HAP-1 (cell line): ENCODE results near the gene DLK1.

ENCODE experiments used
- DNase-seq, 2 experiments: peaks; one replicate each; pipeline ENCODE4 v3.0.0-alpha.2; 2016 to 2020; ENCODE audit warnings: low spot score in 2 of 2
- H3K27me3 ChIP-seq: fragments of 250-450 bp; sonication (Bioruptor Pico); 2 replicates; pipeline ENCODE4 v1.5.1; 2020; ENCODE audit warnings: low read depth, mild to moderate bottlenecking, moderate library complexity
- H3K36me3 ChIP-seq: fragments of 250-450 bp; sonication (Bioruptor Pico); replicated peaks from 2 replicates; pipeline ENCODE4 v1.5.1; 2020; ENCODE audit warnings: mild to moderate bottlenecking
- H3K4me1 ChIP-seq: fragments of 250-450 bp; sonication (Bioruptor Pico); 2 replicates; pipeline ENCODE4 v1.5.1; 2020; ENCODE audit warnings: mild to moderate bottlenecking
- H3K4me3 ChIP-seq: fragments of 250-450 bp; sonication (Bioruptor Pico); 2 replicates; pipeline ENCODE4 v1.5.1; 2020; ENCODE audit warnings: mild to moderate bottlenecking, moderate library complexity
- H3K9me3 ChIP-seq: fragments of 250-450 bp; sonication (Bioruptor Pico); 2 replicates; pipeline ENCODE4 v1.5.1; 2020; ENCODE audit warnings: mild to moderate bottlenecking, moderate library complexity
- in situ Hi-C: fragments of 300-500 bp; cut with MboI; formaldehyde crosslinking; loops from 3 replicates; pipeline ENCODE4 v1.14.3; 2020; ENCODE audit warnings: low sequenced_read_pairs, inconsistent platforms, mixed read lengths

DLK1 gene

DNA sequence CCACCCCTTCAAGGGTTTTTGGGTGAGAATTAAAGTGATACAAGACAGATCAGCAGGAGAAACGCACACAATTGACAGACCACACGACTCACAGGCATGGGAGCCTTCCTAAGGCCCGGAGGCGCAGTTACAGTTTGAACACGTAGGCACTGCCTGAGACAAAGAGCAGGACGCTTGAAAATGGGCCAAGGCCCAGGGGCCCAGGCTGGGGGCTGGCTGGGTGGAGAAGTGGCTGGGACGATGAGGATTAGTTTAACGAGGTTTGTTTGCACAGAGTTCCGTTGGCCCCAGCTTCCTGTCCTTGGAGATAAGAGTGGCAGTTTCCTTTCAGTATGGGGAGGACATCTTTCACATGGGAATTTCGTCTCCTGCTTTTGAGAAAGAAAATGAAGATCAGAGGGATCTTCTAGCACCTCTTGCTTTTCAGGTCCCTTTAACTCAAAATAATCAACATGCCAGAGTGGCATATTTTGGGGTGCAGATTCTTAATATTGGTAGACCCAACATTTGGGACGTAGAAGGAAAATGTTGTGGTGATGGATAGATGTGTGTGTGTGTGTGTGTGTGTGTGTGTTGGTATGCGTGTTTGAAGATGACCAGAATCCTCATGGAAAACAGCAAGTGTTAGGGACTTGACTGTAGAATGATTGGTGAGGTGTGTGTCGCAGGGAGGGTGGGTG lies 44.6 kb downstream of the DLK1 start:
- Histone ChIP-seq H3K9me3 (no peaks in the 10 kb centered on the region; the same call in 1 of the 2 replicates), H3K4me3 (no peak overlapping the region), H3K36me3 (no peaks in the 10 kb centered on the region), H3K4me1 (no peaks in the 10 kb centered on the region), H3K27me3 (no peaks in the 10 kb centered on the region)
- peak in 1 of 2 experiments; percentile 8 for DNase-seq
- in situ Hi-C loops, result no loop called here

DNA sequence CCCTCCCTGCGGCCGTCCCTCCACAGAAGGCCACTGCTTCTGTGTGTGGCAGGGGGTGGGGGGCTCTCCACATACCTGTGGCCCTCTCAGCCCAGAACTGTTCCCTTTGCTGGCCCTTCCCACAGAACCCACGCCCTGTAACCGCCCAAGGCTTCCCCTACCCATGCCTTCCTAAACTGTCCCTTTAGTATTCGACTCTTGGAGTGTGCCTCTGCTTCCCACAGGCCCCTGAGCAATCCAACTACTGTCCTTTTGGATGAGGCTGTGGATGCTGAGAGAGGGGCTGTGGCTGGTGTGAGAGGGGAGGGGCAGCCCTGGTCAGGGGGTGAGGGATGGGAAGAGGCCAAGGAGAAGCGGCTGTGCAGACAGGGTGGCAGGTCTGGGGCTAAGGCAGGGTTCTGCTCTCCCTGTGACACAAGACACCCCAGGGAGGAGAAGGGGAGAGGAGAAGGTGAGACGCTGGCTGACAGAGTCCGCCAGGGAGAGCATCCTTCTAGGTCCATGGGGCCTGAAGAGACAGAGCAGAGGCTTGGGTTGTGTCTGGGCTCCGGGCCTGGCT lies 46.0 kb downstream of the DLK1 start:
- Histone ChIP-seq H3K4me3 (no peak overlapping the region), H3K27me3 (no peaks in the 10 kb centered on the region), H3K9me3 (no peaks in the 10 kb centered on the region; the same call in 1 of the 2 replicates), H3K36me3 (no peaks in the 10 kb centered on the region), H3K4me1 (no peaks in the 10 kb centered on the region)
- peak in 1 of 2 experiments; percentile 3 for DNase-seq
- in situ Hi-C loops, result no loop called here

DNA sequence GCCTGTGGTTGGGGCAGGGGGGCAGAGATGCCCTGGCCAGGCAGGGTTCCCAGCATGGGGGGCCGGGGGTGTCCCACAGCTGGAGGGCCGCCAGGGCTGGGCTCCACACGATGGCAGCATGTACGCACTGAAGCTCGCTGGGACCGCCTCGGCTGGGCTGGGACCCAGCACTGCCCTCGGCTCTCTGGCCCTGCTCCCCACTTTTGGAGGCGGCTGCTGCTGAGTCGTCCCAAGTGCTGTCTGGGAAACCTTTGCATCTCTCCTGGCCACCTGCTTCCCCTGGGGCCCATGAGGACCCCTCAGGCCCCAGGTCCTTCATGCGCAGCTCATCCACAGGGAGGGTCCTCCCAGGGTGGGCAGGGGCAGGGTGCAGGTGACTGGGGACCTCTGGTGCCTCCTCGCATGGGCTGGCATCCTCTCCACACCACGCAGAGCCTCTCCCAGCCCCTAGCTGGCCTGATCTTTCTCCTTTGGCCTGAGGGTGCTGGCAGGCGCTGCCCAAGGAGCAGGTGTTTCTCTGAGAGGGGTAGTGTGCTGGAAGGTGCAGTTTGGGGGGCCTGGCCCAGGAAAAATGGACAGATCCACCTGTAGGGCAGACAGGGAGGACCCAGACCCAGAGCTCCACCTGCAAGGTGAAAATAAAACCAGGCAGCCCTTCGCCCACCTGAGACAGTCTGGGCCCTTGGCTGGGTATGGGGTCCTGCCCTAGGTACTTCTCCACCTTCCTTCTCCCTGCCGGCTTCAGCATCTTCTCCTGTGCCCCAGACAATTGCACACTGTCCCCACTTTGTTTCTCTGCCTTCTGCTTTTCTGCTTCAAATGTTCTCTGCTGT lies 46.9 kb downstream of the DLK1 start:
- in situ Hi-C loops, result no loop called here
- no peak overlapping the region for H3K4me3 ChIP-seq
- no peaks in the 10 kb centered on the region for H3K4me1 ChIP-seq
- no peaks in the 10 kb centered on the region for H3K36me3 ChIP-seq
- peak in 1 of 2 experiments; percentile 3 for DNase-seq
- no peaks in the 10 kb centered on the region for H3K27me3 ChIP-seq
- no peaks in the 10 kb centered on the region; the same call in 1 of the 2 replicates for H3K9me3 ChIP-seq

DNA sequence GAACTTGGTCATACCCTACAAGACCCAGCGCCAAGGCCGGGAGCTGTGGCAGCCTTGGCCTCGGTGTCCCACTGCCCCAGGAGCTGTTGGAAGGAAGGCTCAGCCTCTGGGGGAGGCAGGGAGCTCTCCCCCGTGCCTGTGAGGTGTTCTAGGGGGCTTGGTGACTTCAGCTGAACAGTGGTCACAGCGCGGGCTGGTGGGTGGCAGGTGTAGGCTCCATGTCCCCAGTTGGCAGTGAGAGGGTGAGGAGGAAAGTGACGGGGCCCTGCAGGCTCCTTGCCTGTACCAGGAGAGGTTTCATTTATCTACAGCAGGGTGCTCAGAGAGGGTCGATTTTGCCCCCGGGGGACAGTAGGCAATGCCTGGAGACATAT lies 47.5 kb downstream of the DLK1 start:
- H3K27me3 ChIP-seq, result no peaks in the 10 kb centered on the region
- no peaks in the 10 kb centered on the region for H3K36me3 ChIP-seq
- in situ Hi-C loops, result no loop called here
- no peak for DNase-seq
- H3K4me1 ChIP-seq, result no peaks in the 10 kb centered on the region
- H3K4me3 ChIP-seq, result no peak overlapping the region
- no peaks in the 10 kb centered on the region; the same call in 1 of the 2 replicates for H3K9me3 ChIP-seq

- Histone ChIP-seq H3K27me3 (no peaks in the 10 kb centered on the region), H3K36me3 (no peaks in the 10 kb centered on the region), H3K4me1 (no peaks in the 10 kb centered on the region), H3K9me3 (no peaks in the 10 kb centered on the region; the same call in 1 of the 2 replicates), H3K4me3 (no peak overlapping the region)
- peak in 1 of 2 experiments; percentile 4 for DNase-seq
- in situ Hi-C loops, result no loop called here
These were observed 48.7 kb downstream of the DLK1 start for GRCh38 chr14:100775351-100775830.

GRCh38 chr14:100775831-100776591 lies 49.3 kb downstream of the DLK1 start:
- in situ Hi-C loops, result no loop called here
- peak in 1 of 2 experiments; percentile 5 for DNase-seq
- Histone ChIP-seq H3K36me3 (no peaks in the 10 kb centered on the region), H3K27me3 (no peaks in the 10 kb centered on the region), H3K9me3 (no peaks in the 10 kb centered on the region; the same call in 1 of the 2 replicates), H3K4me3 (no peak overlapping the region), H3K4me1 (no peaks in the 10 kb centered on the region)

- no peaks in the 10 kb centered on the region for H3K9me3 ChIP-seq
- H3K4me3 ChIP-seq, result no peak overlapping the region
- H3K4me1 ChIP-seq, result no peaks in the 10 kb centered on the region
- no peaks in the 10 kb centered on the region for H3K36me3 ChIP-seq
- H3K27me3 ChIP-seq, result no peaks in the 10 kb centered on the region
- in situ Hi-C loops, result no loop called here
- DNase-seq, result peak in 1 of 2 experiments; percentile 3
These were observed 50.1 kb downstream of the DLK1 start for GRCh38 chr14:100776681-100777365.

- Histone ChIP-seq H3K4me1 (no peaks in the 10 kb centered on the region), H3K4me3 (no peak overlapping the region), H3K9me3 (no peaks in the 10 kb centered on the region), H3K36me3 (no peaks in the 10 kb centered on the region), H3K27me3 (no peaks in the 10 kb centered on the region)
- DNase-seq, result peak in 1 of 2 experiments; percentile 2
- in situ Hi-C loops, result no loop called here
These were observed 50.7 kb downstream of the DLK1 start for GRCh38 chr14:100777366-100777817.

GRCh38 chr14:100777818-100778525 lies 51.3 kb downstream of the DLK1 start:
- in situ Hi-C loops, result no loop called here
- H3K36me3 ChIP-seq, result no peaks in the 10 kb centered on the region
- H3K4me1 ChIP-seq, result no peaks in the 10 kb centered on the region
- peak in 1 of 2 experiments; percentile 6 for DNase-seq
- no peaks in the 10 kb centered on the region for H3K9me3 ChIP-seq
- no peaks in the 10 kb centered on the region for H3K27me3 ChIP-seq
- H3K4me3 ChIP-seq, result no peak overlapping the region

GRCh38 chr14:100778526-100778882 lies 51.8 kb downstream of the DLK1 start:
- no peaks in the 10 kb centered on the region for H3K27me3 ChIP-seq
- H3K4me3 ChIP-seq, result no peak overlapping the region
- H3K9me3 ChIP-seq, result no peaks in the 10 kb centered on the region
- in situ Hi-C loops, result no loop called here
- no peaks in the 10 kb centered on the region for H3K36me3 ChIP-seq
- peak in 1 of 2 experiments; percentile 1 for DNase-seq
- no peaks in the 10 kb centered on the region for H3K4me1 ChIP-seq

DNA sequence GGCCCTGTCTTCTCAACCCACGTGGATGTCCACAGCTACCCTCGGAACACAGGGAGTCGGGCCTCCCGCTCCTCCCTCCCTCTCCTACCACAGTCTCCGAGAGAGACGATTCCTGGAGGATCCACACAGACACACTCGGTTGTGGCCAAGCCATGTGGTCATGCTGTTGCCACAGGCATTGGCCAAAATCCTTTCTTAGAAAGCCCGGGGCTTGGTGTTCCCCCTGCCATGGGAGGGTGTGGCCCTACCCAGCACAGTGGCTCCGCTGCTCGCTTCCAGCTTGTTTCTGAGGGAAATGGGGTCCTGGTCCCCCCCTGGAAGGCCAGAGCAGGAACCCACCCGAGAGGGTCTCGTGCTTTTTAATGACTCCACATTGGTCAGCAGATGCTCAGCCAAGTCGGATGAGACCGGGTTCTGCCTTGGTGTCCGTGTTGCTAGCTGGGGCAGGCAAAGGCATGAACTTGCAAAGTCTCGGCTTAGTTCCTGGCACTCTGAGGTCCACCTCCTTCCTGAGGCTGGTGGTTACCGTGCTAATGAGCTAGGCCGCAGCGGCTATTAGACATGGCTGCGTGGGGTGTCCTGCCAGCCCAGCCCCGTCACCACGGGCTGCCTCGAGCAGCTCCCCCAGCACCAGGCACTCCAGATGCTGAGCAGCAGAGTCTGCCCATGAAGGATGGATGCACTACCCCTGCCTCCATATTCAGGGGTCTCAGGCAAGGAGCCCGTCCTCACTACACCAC lies 52.4 kb downstream of the DLK1 start:
- Histone ChIP-seq H3K27me3 (no peaks in the 10 kb centered on the region), H3K4me1 (no peaks in the 10 kb centered on the region), H3K36me3 (no peaks in the 10 kb centered on the region), H3K4me3 (no peak overlapping the region), H3K9me3 (no peaks in the 10 kb centered on the region)
- in situ Hi-C loops, result no loop called here
- DNase-seq, result peak in 1 of 2 experiments; percentile 4

GRCh38 chr14:100779691-100780080 lies 53.0 kb downstream of the DLK1 start:
- Histone ChIP-seq H3K4me3 (no peak overlapping the region), H3K27me3 (no peaks in the 10 kb centered on the region), H3K9me3 (no peaks in the 10 kb centered on the region), H3K4me1 (no peaks in the 10 kb centered on the region), H3K36me3 (no peaks in the 10 kb centered on the region)
- DNase-seq, result peak in 1 of 2 experiments; percentile 4
- in situ Hi-C loops, result no loop called here
